GM23338 (cell line): Measurements from ENCODE around the gene HCAR1. TPM values are rescaled to one million over a fixed set of nuclear protein-coding genes. Genes with fewer than 3 reads are reported as not detected.
"Not testable (repeated sequence)": the region's sequence is repeated elsewhere in the genome, so short reads cannot be mapped to it uniquely, and the experiment has no call there.

Source experiments
- ATAC-seq: fragments of 200-7000 bp; cut with Tn5 transposase; 3 replicates; pipeline ENCODE4 v1.9.1; 2020
- DNase-seq: peaks from one replicate; pipeline ENCODE4 v3.0.0-alpha.2; 2015; ENCODE audit warnings: low spot score
- H2AFZ ChIP-seq: fragments of 200-600 bp; sonication (generic); 2 replicates; pipeline ENCODE4 v1.8.0; 2016; ENCODE audit warnings: antibody characterized with exemption, mild to moderate bottlenecking, moderate library complexity
- H3F3A ChIP-seq: fragments of 200-600 bp; sonication (generic); replicated peaks from 2 replicates; pipeline ENCODE4 v1.8.0; 2017; ENCODE audit warnings: antibody characterized with exemption, mixed run types, low read depth
- H3K27ac ChIP-seq: fragments of 200-600 bp; sonication (generic); 2 replicates; pipeline ENCODE4 v1.6.1; 2016; ENCODE audit warnings: low read depth
- H3K27me3 ChIP-seq: fragments of 200-600 bp; sonication (generic); 2 replicates; pipeline ENCODE4 v1.8.0; 2016; ENCODE audit warnings: mild to moderate bottlenecking, mixed run types, moderate library complexity; ENCODE audit not compliant: insufficient read depth
- H3K36me3 ChIP-seq: fragments of 200-600 bp; sonication (generic); 2 replicates; pipeline ENCODE4 v1.8.0; 2016; ENCODE audit warnings: mild to moderate bottlenecking; ENCODE audit not compliant: insufficient read depth
- H3K4me1 ChIP-seq: fragments of 200-600 bp; sonication (generic); 2 replicates; pipeline ENCODE4 v1.8.0; 2016; ENCODE audit warnings: mild to moderate bottlenecking, moderate library complexity; ENCODE audit not compliant: insufficient read depth
- H3K4me2 ChIP-seq: fragments of 200-600 bp; sonication (generic); 2 replicates; pipeline ENCODE4 v1.7.1; 2017; ENCODE audit warnings: mixed run types
- H3K4me3 ChIP-seq: fragments of 200-600 bp; sonication (generic); 2 replicates; pipeline ENCODE4 v1.6.1; 2016; ENCODE audit warnings: mixed run types
- H3K79me2 ChIP-seq: fragments of 200-600 bp; sonication (generic); replicated peaks from 2 replicates; pipeline ENCODE4 v1.8.0; 2017; ENCODE audit warnings: mild to moderate bottlenecking; ENCODE audit not compliant: insufficient read depth
- H3K9me2 ChIP-seq: fragments of 200-600 bp; sonication (generic); 2 replicates; pipeline ENCODE4 v1.8.0; 2017; ENCODE audit not compliant: insufficient read depth
- H4K20me1 ChIP-seq: fragments of 200-600 bp; sonication (generic); replicated peaks from 2 replicates; pipeline ENCODE4 v1.8.0; 2017; ENCODE audit warnings: mild to moderate bottlenecking; ENCODE audit not compliant: insufficient read depth
- H3K27ac Mint-ChIP-seq: 2 replicates; pipeline ENCODE4 v1.8.0; 2020; ENCODE audit warnings: inconsistent platforms, mild to moderate bottlenecking, moderate library complexity, mixed read lengths
- H3K27me3 Mint-ChIP-seq: 3 replicates; pipeline ENCODE4 v1.8.0; 2022; ENCODE audit warnings: low read depth, mild to moderate bottlenecking, moderate library complexity, mixed read lengths, inconsistent platforms; ENCODE audit not compliant: insufficient read depth, poor library complexity
- H3K36me3 Mint-ChIP-seq: 3 replicates; pipeline ENCODE4 v1.8.0; 2021; ENCODE audit warnings: low read depth, mild to moderate bottlenecking, inconsistent platforms, moderate library complexity, mixed read lengths
- H3K4me1 Mint-ChIP-seq: 3 replicates; pipeline ENCODE4 v1.8.0; 2020; ENCODE audit warnings: mild to moderate bottlenecking, inconsistent platforms, mixed read lengths
- H3K4me3 Mint-ChIP-seq: 3 replicates; pipeline ENCODE4 v1.8.0; 2021; ENCODE audit warnings: moderate library complexity, mild to moderate bottlenecking, inconsistent platforms, mixed read lengths
- H3K9me3 Mint-ChIP-seq: 3 replicates; pipeline ENCODE4 v1.8.0; 2020; ENCODE audit warnings: moderate library complexity, mild to moderate bottlenecking, inconsistent platforms, mixed read lengths
- CREB1 ChIP-seq: fragments of 250-450 bp; sonication (Bioruptor Pico); IDR thresholded peaks from 2 replicates; pipeline ENCODE4 v1.5.0; 2020; ENCODE audit warnings: low read depth, mild to moderate bottlenecking, moderate library complexity
- CTCF ChIP-seq, 2 experiments: fragments of 200-600 bp in 1 of 2; sonication (generic) in 1 of 2; conservative IDR thresholded peaks; 2 replicates each; pipeline versions ENCODE4 v1.5.1 to v1.6.1; 2016 to 2017; ENCODE audit warnings: antibody characterized with exemption in 2 of 2, low read depth in 2 of 2, mild to moderate bottlenecking in 2 of 2, moderate library complexity in 1 of 2
- POLR2AphosphoS5 ChIP-seq: IDR thresholded peaks from 2 replicates; pipeline ENCODE4 v1.6.1; 2016; ENCODE audit warnings: antibody characterized with exemption, low read depth
- ZNF331 ChIP-seq: fragments of 250-450 bp; sonication (Bioruptor Pico); IDR thresholded peaks from 2 replicates; pipeline ENCODE4 v1.5.0; 2020; ENCODE audit warnings: low read depth, mild to moderate bottlenecking, moderate library complexity
- polyA plus RNA-seq: library from polyadenylated mRNA; unstranded; fragments of >200 nt; fragmentation: Nextera tagmentation; extraction: Ambion mirVana; gene quantifications from 2 replicates; pipeline ENCODE4 v1.2.1, GENCODE V29; 2016
- total RNA-seq: library from RNA; depleted of rRNA; stranded (reverse); fragments of >200 nt; shearing (Covaris generic); gene quantifications from 2 replicates; pipeline ENCODE4 v1.2.3, GENCODE V29; 2014
- TF ChIP-seq, protein P1 (sequence below): IDR thresholded peaks from 2 replicates; pipeline ENCODE4 v1.6.1; 2016; ENCODE audit warnings: antibody characterized with exemption

The HCAR1 gene
- total and polyA plus RNA-seq, 2 experiments from 2014 or later, result 0.17 TPM; not detected in 1

DNA sequence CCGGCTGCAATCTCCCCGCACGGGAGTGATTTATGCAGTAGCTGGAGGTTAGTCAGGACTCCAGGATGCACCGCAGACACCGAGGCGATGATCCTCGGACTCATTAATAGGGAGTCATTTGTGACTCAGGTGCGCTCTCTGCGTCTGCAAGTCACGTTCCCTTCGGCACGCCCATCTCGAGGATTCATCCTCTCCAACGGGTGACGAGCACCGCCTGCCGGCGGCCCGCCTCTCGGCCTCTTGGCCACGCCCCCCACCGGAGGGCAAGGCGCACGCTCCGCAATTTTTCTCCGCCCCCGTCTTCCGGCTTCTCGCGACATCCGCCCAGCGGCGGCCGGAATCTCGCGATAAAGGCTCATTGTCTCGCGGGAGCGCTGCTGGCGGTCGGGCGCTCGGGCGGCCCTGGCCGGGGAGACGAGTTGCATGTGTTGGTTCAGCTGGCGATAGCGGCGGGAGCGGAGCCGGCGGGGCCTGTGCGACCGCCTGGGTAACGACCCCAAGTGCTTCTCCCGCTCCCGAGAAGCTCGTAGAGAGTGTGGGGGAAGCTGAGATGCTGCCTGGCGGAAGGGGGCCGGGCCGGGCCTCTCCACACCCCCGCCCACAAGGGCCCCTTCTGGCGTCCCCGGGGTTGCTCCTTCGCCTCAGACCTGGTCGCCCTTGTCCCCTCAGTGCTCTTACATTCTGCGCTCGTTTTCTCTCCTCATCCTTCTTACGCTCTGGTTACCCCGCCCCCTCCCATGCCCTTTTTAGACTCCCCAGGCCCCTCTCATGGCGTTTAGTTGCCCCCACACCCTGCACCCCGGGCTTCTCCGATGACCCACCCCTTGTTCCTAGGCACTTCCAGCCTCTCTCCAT lies 22.0 kb upstream of the HCAR1 start, which contains the start of gene DENR:
Gene DENR (plus strand): TSS at position 361 of the 855 bp plus-strand sequence. CDS start 878 bp downstream, outside the sequence.
- H3K27ac Mint-ChIP-seq, result peak within 1 kb of the TSS; percentile 100
- peaks cover 25% of the 10 kb centered on the region for H3K4me1 Mint-ChIP-seq
- ATAC-seq (peak; percentile 91), DNase-seq (peak; percentile 99)
- Histone ChIP-seq H3K4me2 (peak within 1 kb of the TSS; percentile 92), H3K4me1 (peaks cover 13% of the 10 kb centered on the region), H3K79me2 (peaks cover 48% of the 10 kb centered on the region), H3K4me3 (peak within 1 kb of the TSS; percentile 92), H3K27ac (peak within 1 kb of the TSS; percentile 96), H3K9me2 (no peaks in the 10 kb centered on the region), H3K27me3 (no peaks in the 10 kb centered on the region), H2AFZ (no peak within 1 kb of the TSS), H3K36me3 (peaks cover 34% of the 10 kb centered on the region), H4K20me1 (peaks cover 15% of the 10 kb centered on the region; the same call in 1 of the 2 replicates), H3F3A (no peaks in the 10 kb centered on the region)
- peak within 1 kb of the TSS; percentile 88 for H3K4me3 Mint-ChIP-seq
- H3K9me3 Mint-ChIP-seq, result peaks cover 3% of the 10 kb centered on the region; the same call in 1 of the 3 replicates
- TF ChIP-seq ZNF331 (CRISPR knock-in tag) (no peak), CREB1 (CRISPR knock-in tag) (peak; percentile 72), POLR2AphosphoS5 (peak; percentile 97), CTCF (conservative IDR thresholded peaks at IDR 0.05; ENCODE audit: low read depth in 2 of 2) (peak; percentile 61 to 88)
- TF ChIP-seq, protein P1, sequence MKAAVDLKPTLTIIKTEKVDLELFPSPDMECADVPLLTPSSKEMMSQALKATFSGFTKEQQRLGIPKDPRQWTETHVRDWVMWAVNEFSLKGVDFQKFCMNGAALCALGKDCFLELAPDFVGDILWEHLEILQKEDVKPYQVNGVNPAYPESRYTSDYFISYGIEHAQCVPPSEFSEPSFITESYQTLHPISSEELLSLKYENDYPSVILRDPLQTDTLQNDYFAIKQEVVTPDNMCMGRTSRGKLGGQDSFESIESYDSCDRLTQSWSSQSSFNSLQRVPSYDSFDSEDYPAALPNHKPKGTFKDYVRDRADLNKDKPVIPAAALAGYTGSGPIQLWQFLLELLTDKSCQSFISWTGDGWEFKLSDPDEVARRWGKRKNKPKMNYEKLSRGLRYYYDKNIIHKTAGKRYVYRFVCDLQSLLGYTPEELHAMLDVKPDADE, result peak; percentile 78; the same call in 1 of the 2 replicates
- H3K36me3 Mint-ChIP-seq, result peaks cover 50% of the 10 kb centered on the region
- peaks cover 6% of the 10 kb centered on the region for H3K27me3 Mint-ChIP-seq

DNA sequence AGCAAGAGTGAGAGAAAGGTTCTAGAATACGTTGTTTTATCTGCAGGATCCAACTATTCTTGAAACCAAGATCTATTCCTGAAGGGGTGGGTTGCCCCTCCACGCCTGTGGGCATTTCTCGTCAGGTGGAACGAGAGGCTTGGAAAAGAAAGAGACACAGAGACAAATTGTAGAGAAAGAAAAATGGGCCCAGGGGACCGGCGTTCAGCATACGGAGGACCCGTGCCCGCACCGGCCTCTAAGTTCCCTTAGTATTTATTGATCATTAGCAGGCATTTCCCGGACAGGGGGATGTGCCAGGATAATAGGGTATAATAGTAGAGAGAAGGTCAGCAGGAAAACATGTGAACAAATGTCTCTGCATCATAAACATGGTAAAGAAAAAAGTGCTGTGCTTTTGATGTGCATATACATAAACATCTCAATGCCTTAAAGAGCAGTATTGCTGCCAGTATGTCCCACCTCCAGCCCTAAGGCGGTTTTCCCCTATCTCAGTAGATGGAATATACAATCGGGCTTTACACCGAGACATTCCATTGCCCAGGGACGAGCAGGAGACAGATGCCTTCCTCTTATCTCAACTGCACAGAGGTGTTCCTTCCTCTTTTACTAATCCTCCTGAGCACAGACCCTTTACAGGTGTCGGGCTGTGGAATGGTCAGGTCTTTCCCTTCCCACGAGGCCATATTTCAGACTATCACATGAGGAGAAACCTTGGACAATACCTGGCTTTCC lies 20.3 kb upstream of the HCAR1 start:
- ATAC-seq, H3F3A ChIP-seq, H2AFZ ChIP-seq, H4K20me1 ChIP-seq, H3K27me3 Mint-ChIP-seq, H3K9me2 ChIP-seq, H3K27me3 ChIP-seq, DNase-seq, H3K9me3 Mint-ChIP-seq: not testable (repeated sequence)
- H3K4me1 ChIP-seq, result peaks cover 13% of the 10 kb centered on the region
- H3K4me1 Mint-ChIP-seq, result peaks cover 25% of the 10 kb centered on the region
- H3K27ac Mint-ChIP-seq, result peak overlapping the region; percentile 100
- peaks cover 18% of the 10 kb centered on the region for H3K36me3 ChIP-seq
- H3K4me3 Mint-ChIP-seq, result peak overlapping the region; percentile 88
- H3K27ac ChIP-seq, result peak overlapping the region; percentile 96
- peaks cover 31% of the 10 kb centered on the region for H3K79me2 ChIP-seq
- H3K4me2 ChIP-seq, result peak overlapping the region; percentile 75
- peaks cover 34% of the 10 kb centered on the region for H3K36me3 Mint-ChIP-seq
- peak overlapping the region; percentile 92 for H3K4me3 ChIP-seq
